Keratinocyte (primary cell): ENCODE data around the gene SNRPF.
A peak's percentile ranks its signal among the peaks of the same experiment; 100 is the strongest.

Source experiments
- CTCF ChIP-seq, 3 experiments: IDR thresholded peaks in 1 of 3; conservative IDR thresholded peaks in 1 of 3; optimal IDR thresholded peaks in 1 of 3; 2 replicates in 2 of 3; 3 replicates in 1 of 3; pipeline versions ENCODE3 to v1.5.1; 2011; ENCODE audit warnings: low read length in 3 of 3, mild to moderate bottlenecking in 3 of 3, moderate library complexity in 2 of 3, control low read depth in 1 of 3, inconsistent platforms in 1 of 3; ENCODE audit not compliant: insufficient read depth in 2 of 3; ENCODE audit errors: extremely low read depth in 1 of 3
- EZH2 ChIP-seq: IDR thresholded peaks from one replicate; pipeline ENCODE4 v1.6.1; 2012; ENCODE audit warnings: inconsistent platforms, mild to moderate bottlenecking, low read length, moderate library complexity

DNA sequence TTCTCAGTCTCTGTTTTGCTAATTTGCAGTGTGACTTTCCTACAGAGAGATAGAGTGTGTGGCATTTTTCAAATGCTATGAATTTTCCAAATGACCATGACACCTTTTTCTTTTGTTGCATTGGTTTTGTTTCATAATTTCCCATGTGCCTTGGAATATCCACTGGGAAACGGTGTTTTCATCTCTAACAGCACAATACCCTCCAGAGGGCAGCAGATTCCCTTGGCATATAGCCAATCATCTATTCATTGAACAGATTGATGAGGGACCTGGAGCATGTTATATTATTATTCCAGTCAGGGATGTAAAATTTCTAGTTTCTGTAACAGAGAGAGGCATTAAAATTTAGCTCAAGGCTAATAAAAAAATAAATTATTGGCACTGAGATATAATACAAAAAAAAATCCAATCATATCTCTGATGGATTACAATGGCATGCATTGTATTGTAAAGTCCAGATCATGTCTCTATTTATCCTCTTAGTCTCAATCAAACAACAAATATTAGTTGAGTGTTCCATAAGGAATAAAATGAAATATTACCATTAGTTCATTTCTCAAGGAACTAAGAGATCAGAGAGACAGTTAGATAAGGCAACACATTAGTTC, 38.6 kb upstream of the SNRPF start:
- TF ChIP-seq CTCF (optimal IDR thresholded peaks at IDR 0.05 in 1 of 3, IDR thresholded peaks at IDR 0.05 in 1 of 3, conservative IDR thresholded peaks at IDR 0.05 in 1 of 3; ENCODE audit: extremely low read depth in 1 of 3, insufficient read depth in 2 of 3, low read length in 3 of 3) (peak; percentile 37 to 65 (median 56)), EZH2 (no peak)
